Measurements from ENCODE around the gene CDK17.
"Not testable (repeated sequence)": the region's sequence is repeated elsewhere in the genome, so short reads cannot be mapped to it uniquely, and the experiment has no call there.

The CDK17 gene

GRCh38 chr12:96321941-96322340 is 78.3 kb downstream of the CDK17 start:
- TF ChIP-seq, protein P1, sequence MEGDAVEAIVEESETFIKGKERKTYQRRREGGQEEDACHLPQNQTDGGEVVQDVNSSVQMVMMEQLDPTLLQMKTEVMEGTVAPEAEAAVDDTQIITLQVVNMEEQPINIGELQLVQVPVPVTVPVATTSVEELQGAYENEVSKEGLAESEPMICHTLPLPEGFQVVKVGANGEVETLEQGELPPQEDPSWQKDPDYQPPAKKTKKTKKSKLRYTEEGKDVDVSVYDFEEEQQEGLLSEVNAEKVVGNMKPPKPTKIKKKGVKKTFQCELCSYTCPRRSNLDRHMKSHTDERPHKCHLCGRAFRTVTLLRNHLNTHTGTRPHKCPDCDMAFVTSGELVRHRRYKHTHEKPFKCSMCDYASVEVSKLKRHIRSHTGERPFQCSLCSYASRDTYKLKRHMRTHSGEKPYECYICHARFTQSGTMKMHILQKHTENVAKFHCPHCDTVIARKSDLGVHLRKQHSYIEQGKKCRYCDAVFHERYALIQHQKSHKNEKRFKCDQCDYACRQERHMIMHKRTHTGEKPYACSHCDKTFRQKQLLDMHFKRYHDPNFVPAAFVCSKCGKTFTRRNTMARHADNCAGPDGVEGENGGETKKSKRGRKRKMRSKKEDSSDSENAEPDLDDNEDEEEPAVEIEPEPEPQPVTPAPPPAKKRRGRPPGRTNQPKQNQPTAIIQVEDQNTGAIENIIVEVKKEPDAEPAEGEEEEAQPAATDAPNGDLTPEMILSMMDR (IDR thresholded peaks at IDR 0.05) = no peak
- H3K27ac ChIP-seq = no peak overlapping the region
- H3K4me3 ChIP-seq = no peak overlapping the region
- DNase-seq (ENCODE audit: low spot score) = no peak

GRCh38 chr12:96317801-96318200 is 82.4 kb downstream of the CDK17 start:
- not testable (repeated sequence) for DNase-seq (ENCODE audit: low spot score); H3K4me3 ChIP-seq; H3K27ac ChIP-seq

- not testable (repeated sequence) for H3K27ac ChIP-seq
Observed at GRCh38 chr12:96315741-96316481, 84.3 kb downstream of the CDK17 start.

GRCh38 chr12:96314723-96315122 is 85.5 kb downstream of the CDK17 start:
- H3K27ac ChIP-seq = no peak overlapping the region
- no peak for DNase-seq (ENCODE audit: low spot score)
- no peak overlapping the region for H3K4me3 ChIP-seq
- TF ChIP-seq, protein P1 (IDR thresholded peaks at IDR 0.05) = no peak

More at GRCh38 chr12:96315741-96316481, 84.3 kb downstream of the CDK17 start:
- DNase-seq (ENCODE audit: low spot score) = not testable (repeated sequence)
- H3K4me3 ChIP-seq = peak overlapping the region; percentile 59

DNA sequence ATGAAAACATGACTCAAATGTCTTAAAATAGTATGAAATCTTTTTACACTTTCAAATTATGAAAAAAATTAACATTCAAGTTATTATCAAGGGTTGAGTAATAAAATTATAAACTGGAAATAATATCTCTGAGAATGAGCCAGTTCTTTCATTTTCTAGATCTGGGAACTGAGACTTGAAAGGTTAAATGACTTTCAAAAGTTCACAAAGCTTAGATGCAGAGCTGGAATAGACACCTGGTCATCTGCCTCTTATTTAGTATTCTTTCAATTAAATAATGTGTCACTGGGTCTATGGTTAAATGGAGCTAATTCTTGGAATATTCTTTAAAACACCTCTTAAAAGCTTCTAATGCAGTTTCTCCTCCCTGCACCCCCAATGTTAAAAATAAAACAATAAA is 86.6 kb downstream of the CDK17 start:
- DNase-seq (ENCODE audit: low spot score) = no peak
- Histone ChIP-seq H3K4me3 (no peak overlapping the region), H3K27ac (no peak overlapping the region)
- TF ChIP-seq, protein P1 (IDR thresholded peaks at IDR 0.05) = no peak

- H3K4me3 ChIP-seq = no peak overlapping the region
- TF ChIP-seq, protein P1 (IDR thresholded peaks at IDR 0.05) = no peak
- DNase-seq (ENCODE audit: low spot score) = no peak
- no peak overlapping the region for H3K27ac ChIP-seq
Observed at GRCh38 chr12:96311191-96311590, 89.0 kb downstream of the CDK17 start.

DNA sequence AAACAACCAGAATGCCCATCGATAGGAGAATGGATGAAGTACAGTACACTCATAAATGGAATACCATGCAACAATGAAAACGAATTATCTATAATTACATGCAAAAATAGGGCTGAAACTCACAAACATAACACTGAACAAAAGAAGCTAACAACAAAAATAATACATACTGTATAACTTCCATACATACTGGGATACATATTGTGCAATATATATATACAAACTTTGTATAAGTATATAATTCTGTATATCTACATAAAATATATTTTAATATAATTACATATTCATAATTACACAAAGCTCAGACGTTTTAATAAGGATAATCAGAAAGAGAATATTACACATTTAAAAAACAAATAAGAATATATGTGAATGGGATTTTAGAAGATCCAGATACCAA is 90.2 kb downstream of the CDK17 start:
- TF ChIP-seq, protein P1 (IDR thresholded peaks at IDR 0.05) = no peak
- H3K27ac ChIP-seq = no peak overlapping the region
- no peak overlapping the region for H3K4me3 ChIP-seq
- DNase-seq (ENCODE audit: low spot score) = no peak

- no peak for DNase-seq (ENCODE audit: low spot score)
- H3K4me3 ChIP-seq = no peak overlapping the region
- TF ChIP-seq, protein P1 (IDR thresholded peaks at IDR 0.05) = no peak
- no peak overlapping the region for H3K27ac ChIP-seq
Observed at GRCh38 chr12:96308881-96309280, 91.4 kb downstream of the CDK17 start.

All from coronary artery (tissue), 2 donors.